GM23338 (cell line): ENCODE results near the gene SIX6. TPM values are rescaled to one million over a fixed set of nuclear protein-coding genes. Genes with fewer than 3 reads are reported as not detected.
A peak's percentile ranks its signal among the peaks of the same experiment; 100 is the strongest.

Experiments used
- ATAC-seq: fragments of 200-7000 bp; cut with Tn5 transposase; 3 replicates; pipeline ENCODE4 v1.9.1; 2020
- DNase-seq: peaks from one replicate; pipeline ENCODE4 v3.0.0-alpha.2; 2015; ENCODE audit warnings: low spot score
- H2AFZ ChIP-seq: fragments of 200-600 bp; sonication (generic); 2 replicates; pipeline ENCODE4 v1.8.0; 2016; ENCODE audit warnings: antibody characterized with exemption, mild to moderate bottlenecking, moderate library complexity
- H3F3A ChIP-seq: fragments of 200-600 bp; sonication (generic); replicated peaks from 2 replicates; pipeline ENCODE4 v1.8.0; 2017; ENCODE audit warnings: antibody characterized with exemption, mixed run types, low read depth
- H3K27ac ChIP-seq: fragments of 200-600 bp; sonication (generic); 2 replicates; pipeline ENCODE4 v1.6.1; 2016; ENCODE audit warnings: low read depth
- H3K27me3 ChIP-seq: fragments of 200-600 bp; sonication (generic); 2 replicates; pipeline ENCODE4 v1.8.0; 2016; ENCODE audit warnings: mild to moderate bottlenecking, mixed run types, moderate library complexity; ENCODE audit not compliant: insufficient read depth
- H3K36me3 ChIP-seq: fragments of 200-600 bp; sonication (generic); 2 replicates; pipeline ENCODE4 v1.8.0; 2016; ENCODE audit warnings: mild to moderate bottlenecking; ENCODE audit not compliant: insufficient read depth
- H3K4me1 ChIP-seq: fragments of 200-600 bp; sonication (generic); 2 replicates; pipeline ENCODE4 v1.8.0; 2016; ENCODE audit warnings: mild to moderate bottlenecking, moderate library complexity; ENCODE audit not compliant: insufficient read depth
- H3K4me2 ChIP-seq: fragments of 200-600 bp; sonication (generic); 2 replicates; pipeline ENCODE4 v1.7.1; 2017; ENCODE audit warnings: mixed run types
- H3K4me3 ChIP-seq: fragments of 200-600 bp; sonication (generic); 2 replicates; pipeline ENCODE4 v1.6.1; 2016; ENCODE audit warnings: mixed run types
- H3K79me2 ChIP-seq: fragments of 200-600 bp; sonication (generic); replicated peaks from 2 replicates; pipeline ENCODE4 v1.8.0; 2017; ENCODE audit warnings: mild to moderate bottlenecking; ENCODE audit not compliant: insufficient read depth
- H3K9me2 ChIP-seq: fragments of 200-600 bp; sonication (generic); 2 replicates; pipeline ENCODE4 v1.8.0; 2017; ENCODE audit not compliant: insufficient read depth
- H4K20me1 ChIP-seq: fragments of 200-600 bp; sonication (generic); replicated peaks from 2 replicates; pipeline ENCODE4 v1.8.0; 2017; ENCODE audit warnings: mild to moderate bottlenecking; ENCODE audit not compliant: insufficient read depth
- H3K27ac Mint-ChIP-seq: 2 replicates; pipeline ENCODE4 v1.8.0; 2020; ENCODE audit warnings: inconsistent platforms, mild to moderate bottlenecking, moderate library complexity, mixed read lengths
- H3K27me3 Mint-ChIP-seq: 3 replicates; pipeline ENCODE4 v1.8.0; 2022; ENCODE audit warnings: low read depth, mild to moderate bottlenecking, moderate library complexity, mixed read lengths, inconsistent platforms; ENCODE audit not compliant: insufficient read depth, poor library complexity
- H3K36me3 Mint-ChIP-seq: 3 replicates; pipeline ENCODE4 v1.8.0; 2021; ENCODE audit warnings: low read depth, mild to moderate bottlenecking, inconsistent platforms, moderate library complexity, mixed read lengths
- H3K4me1 Mint-ChIP-seq: 3 replicates; pipeline ENCODE4 v1.8.0; 2020; ENCODE audit warnings: mild to moderate bottlenecking, inconsistent platforms, mixed read lengths
- H3K4me3 Mint-ChIP-seq: 3 replicates; pipeline ENCODE4 v1.8.0; 2021; ENCODE audit warnings: moderate library complexity, mild to moderate bottlenecking, inconsistent platforms, mixed read lengths
- H3K9me3 Mint-ChIP-seq: 3 replicates; pipeline ENCODE4 v1.8.0; 2020; ENCODE audit warnings: moderate library complexity, mild to moderate bottlenecking, inconsistent platforms, mixed read lengths
- CREB1 ChIP-seq: fragments of 250-450 bp; sonication (Bioruptor Pico); IDR thresholded peaks from 2 replicates; pipeline ENCODE4 v1.5.0; 2020; ENCODE audit warnings: low read depth, mild to moderate bottlenecking, moderate library complexity
- EZH2 ChIP-seq: fragments of 200-600 bp; sonication (generic); IDR thresholded peaks from one replicate; pipeline ENCODE4 v1.8.0; 2017; ENCODE audit warnings: antibody characterized with exemption, mild to moderate bottlenecking, low read depth; ENCODE audit not compliant: unreplicated experiment
- EZH2phosphoT487 ChIP-seq: fragments of 200-600 bp; sonication (generic); IDR thresholded peaks from one replicate; pipeline ENCODE4 v1.8.1; 2018; ENCODE audit warnings: antibody characterized with exemption; ENCODE audit not compliant: unreplicated experiment
- JUNB ChIP-seq: IDR thresholded peaks from one replicate; pipeline ENCODE4 v1.6.1; 2016; ENCODE audit warnings: antibody characterized with exemption; ENCODE audit not compliant: unreplicated experiment
- NANOG ChIP-seq: IDR thresholded peaks from 2 replicates; pipeline ENCODE4 v1.6.1; 2016; ENCODE audit warnings: antibody characterized with exemption, borderline replicate concordance
- POLR2AphosphoS5 ChIP-seq: IDR thresholded peaks from 2 replicates; pipeline ENCODE4 v1.6.1; 2016; ENCODE audit warnings: antibody characterized with exemption, low read depth
- STAT1 ChIP-seq: IDR thresholded peaks from one replicate; pipeline ENCODE4 v1.6.1; 2016; ENCODE audit warnings: antibody characterized with exemption; ENCODE audit not compliant: unreplicated experiment
- ZNF114 ChIP-seq: fragments of 250-450 bp; sonication (Bioruptor Pico); IDR thresholded peaks from 2 replicates; pipeline ENCODE4 v1.5.0; 2020; ENCODE audit warnings: mild to moderate bottlenecking, moderate library complexity
- ZNF331 ChIP-seq: fragments of 250-450 bp; sonication (Bioruptor Pico); IDR thresholded peaks from 2 replicates; pipeline ENCODE4 v1.5.0; 2020; ENCODE audit warnings: low read depth, mild to moderate bottlenecking, moderate library complexity
- polyA plus RNA-seq: library from polyadenylated mRNA; unstranded; fragments of >200 nt; fragmentation: Nextera tagmentation; extraction: Ambion mirVana; gene quantifications from 2 replicates; pipeline ENCODE4 v1.2.1, GENCODE V29; 2016
- total RNA-seq: library from RNA; depleted of rRNA; stranded (reverse); fragments of >200 nt; shearing (Covaris generic); gene quantifications from 2 replicates; pipeline ENCODE4 v1.2.3, GENCODE V29; 2014
- TF ChIP-seq, protein P1 (sequence below): fragments of 250-450 bp; sonication (Bioruptor Pico); IDR thresholded peaks from 2 replicates; pipeline ENCODE4 v1.5.0; 2020; ENCODE audit warnings: mild to moderate bottlenecking, moderate library complexity
- TF ChIP-seq, protein P2 (sequence below), 2 experiments: fragments of 200-600 bp in 1 of 2; sonication (generic) in 1 of 2; conservative IDR thresholded peaks; 2 replicates each; pipeline versions ENCODE4 v1.5.1 to v1.6.1; 2016 to 2017; ENCODE audit warnings: antibody characterized with exemption in 2 of 2, low read depth in 2 of 2, mild to moderate bottlenecking in 2 of 2, moderate library complexity in 1 of 2
- TF ChIP-seq, protein P3 (sequence below): IDR thresholded peaks from one replicate; pipeline ENCODE4 v1.6.1; 2018; ENCODE audit warnings: antibody characterized with exemption; ENCODE audit not compliant: unreplicated experiment
- TF ChIP-seq, protein P4 (sequence below): IDR thresholded peaks from 2 replicates; pipeline ENCODE4 v1.6.1; 2016; ENCODE audit warnings: antibody characterized with exemption

SIX6 gene
- total and polyA plus RNA-seq, 2 experiments from 2014 or later: 0.11 TPM; not detected in 1

DNA sequence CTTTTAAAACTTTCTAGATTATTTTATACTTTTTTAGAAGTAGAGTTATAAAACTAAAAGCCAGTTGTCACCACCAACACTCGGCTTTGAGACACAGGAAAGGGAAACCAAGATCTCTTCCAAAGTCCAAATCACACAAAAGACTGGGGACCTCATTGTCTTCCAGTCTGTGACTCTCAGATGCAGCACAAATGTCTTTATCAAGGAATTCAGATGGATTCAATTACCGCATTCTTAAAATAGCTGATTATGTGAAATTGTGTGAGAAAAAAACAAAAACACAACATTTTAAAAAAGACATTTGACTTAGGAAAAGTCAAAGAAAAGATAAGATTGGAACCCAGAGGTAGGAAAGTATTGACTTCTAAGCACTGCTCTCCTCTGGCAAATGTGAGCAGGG lies 3.5 kb upstream of the SIX6 start:
- H3K4me3 Mint-ChIP-seq: peak overlapping the region; percentile 76
- peak; percentile 48 for DNase-seq
- Histone ChIP-seq H2AFZ (no peak overlapping the region), H3K79me2 (no peaks in the 10 kb centered on the region), H3K36me3 (no peaks in the 10 kb centered on the region), H4K20me1 (0 out of 2 replicates have a peak, but pooled peaks cover 7% of the 10 kb centered on the region), H3K4me3 (no peak overlapping the region), H3K4me1 (peaks cover 45% of the 10 kb centered on the region), H3K27ac (no peak overlapping the region), H3K9me2 (no peaks in the 10 kb centered on the region), H3F3A (peaks cover 21% of the 10 kb centered on the region), H3K27me3 (peaks cover 95% of the 10 kb centered on the region), H3K4me2 (peak overlapping the region; percentile 91; the same call in 1 of the 2 replicates)
- H3K27me3 Mint-ChIP-seq: peaks cover 70% of the 10 kb centered on the region
- H3K36me3 Mint-ChIP-seq: no peaks in the 10 kb centered on the region
- ATAC-seq: no peak
- H3K27ac Mint-ChIP-seq: no peak overlapping the region
- H3K4me1 Mint-ChIP-seq: peaks cover 38% of the 10 kb centered on the region
- H3K9me3 Mint-ChIP-seq: no peaks in the 10 kb centered on the region; the same call in 2 of the 3 replicates
- TF ChIP-seq NANOG (no peak), CREB1 (CRISPR knock-in tag) (no peak), EZH2 (no peak), ZNF114 (CRISPR knock-in tag) (no peak), ZNF331 (CRISPR knock-in tag) (no peak), EZH2phosphoT487 (no peak), STAT1 (no peak), JUNB (no peak), POLR2AphosphoS5 (no peak)
- TF ChIP-seq, protein P1, sequence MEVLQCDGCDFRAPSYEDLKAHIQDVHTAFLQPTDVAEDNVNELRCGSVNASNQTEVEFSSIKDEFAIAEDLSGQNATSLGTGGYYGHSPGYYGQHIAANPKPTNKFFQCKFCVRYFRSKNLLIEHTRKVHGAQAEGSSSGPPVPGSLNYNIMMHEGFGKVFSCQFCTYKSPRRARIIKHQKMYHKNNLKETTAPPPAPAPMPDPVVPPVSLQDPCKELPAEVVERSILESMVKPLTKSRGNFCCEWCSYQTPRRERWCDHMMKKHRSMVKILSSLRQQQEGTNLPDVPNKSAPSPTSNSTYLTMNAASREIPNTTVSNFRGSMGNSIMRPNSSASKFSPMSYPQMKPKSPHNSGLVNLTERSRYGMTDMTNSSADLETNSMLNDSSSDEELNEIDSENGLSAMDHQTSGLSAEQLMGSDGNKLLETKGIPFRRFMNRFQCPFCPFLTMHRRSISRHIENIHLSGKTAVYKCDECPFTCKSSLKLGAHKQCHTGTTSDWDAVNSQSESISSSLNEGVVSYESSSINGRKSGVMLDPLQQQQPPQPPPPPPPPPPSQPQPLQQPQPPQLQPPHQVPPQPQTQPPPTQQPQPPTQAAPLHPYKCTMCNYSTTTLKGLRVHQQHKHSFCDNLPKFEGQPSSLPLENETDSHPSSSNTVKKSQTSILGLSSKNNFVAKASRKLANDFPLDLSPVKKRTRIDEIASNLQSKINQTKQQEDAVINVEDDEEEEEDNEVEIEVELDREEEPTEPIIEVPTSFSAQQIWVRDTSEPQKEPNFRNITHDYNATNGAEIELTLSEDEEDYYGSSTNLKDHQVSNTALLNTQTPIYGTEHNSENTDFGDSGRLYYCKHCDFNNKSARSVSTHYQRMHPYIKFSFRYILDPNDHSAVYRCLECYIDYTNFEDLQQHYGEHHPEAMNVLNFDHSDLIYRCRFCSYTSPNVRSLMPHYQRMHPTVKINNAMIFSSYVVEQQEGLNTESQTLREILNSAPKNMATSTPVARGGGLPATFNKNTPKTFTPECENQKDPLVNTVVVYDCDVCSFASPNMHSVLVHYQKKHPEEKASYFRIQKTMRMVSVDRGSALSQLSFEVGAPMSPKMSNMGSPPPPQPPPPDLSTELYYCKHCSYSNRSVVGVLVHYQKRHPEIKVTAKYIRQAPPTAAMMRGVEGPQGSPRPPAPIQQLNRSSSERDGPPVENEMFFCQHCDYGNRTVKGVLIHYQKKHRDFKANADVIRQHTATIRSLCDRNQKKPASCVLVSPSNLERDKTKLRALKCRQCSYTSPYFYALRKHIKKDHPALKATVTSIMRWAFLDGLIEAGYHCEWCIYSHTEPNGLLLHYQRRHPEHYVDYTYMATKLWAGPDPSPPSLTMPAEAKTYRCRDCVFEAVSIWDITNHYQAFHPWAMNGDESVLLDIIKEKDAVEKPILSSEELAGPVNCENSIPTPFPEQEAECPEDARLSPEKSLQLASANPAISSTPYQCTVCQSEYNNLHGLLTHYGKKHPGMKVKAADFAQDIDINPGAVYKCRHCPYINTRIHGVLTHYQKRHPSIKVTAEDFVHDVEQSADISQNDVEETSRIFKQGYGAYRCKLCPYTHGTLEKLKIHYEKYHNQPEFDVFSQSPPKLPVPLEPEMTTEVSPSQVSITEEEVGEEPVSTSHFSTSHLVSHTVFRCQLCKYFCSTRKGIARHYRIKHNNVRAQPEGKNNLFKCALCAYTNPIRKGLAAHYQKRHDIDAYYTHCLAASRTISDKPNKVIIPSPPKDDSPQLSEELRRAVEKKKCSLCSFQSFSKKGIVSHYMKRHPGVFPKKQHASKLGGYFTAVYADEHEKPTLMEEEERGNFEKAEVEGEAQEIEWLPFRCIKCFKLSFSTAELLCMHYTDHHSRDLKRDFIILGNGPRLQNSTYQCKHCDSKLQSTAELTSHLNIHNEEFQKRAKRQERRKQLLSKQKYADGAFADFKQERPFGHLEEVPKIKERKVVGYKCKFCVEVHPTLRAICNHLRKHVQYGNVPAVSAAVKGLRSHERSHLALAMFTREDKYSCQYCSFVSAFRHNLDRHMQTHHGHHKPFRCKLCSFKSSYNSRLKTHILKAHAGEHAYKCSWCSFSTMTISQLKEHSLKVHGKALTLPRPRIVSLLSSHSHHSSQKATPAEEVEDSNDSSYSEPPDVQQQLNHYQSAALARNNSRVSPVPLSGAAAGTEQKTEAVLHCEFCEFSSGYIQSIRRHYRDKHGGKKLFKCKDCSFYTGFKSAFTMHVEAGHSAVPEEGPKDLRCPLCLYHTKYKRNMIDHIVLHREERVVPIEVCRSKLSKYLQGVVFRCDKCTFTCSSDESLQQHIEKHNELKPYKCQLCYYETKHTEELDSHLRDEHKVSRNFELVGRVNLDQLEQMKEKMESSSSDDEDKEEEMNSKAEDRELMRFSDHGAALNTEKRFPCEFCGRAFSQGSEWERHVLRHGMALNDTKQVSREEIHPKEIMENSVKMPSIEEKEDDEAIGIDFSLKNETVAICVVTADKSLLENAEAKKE (CRISPR knock-in tag): no peak
- TF ChIP-seq, protein P2, sequence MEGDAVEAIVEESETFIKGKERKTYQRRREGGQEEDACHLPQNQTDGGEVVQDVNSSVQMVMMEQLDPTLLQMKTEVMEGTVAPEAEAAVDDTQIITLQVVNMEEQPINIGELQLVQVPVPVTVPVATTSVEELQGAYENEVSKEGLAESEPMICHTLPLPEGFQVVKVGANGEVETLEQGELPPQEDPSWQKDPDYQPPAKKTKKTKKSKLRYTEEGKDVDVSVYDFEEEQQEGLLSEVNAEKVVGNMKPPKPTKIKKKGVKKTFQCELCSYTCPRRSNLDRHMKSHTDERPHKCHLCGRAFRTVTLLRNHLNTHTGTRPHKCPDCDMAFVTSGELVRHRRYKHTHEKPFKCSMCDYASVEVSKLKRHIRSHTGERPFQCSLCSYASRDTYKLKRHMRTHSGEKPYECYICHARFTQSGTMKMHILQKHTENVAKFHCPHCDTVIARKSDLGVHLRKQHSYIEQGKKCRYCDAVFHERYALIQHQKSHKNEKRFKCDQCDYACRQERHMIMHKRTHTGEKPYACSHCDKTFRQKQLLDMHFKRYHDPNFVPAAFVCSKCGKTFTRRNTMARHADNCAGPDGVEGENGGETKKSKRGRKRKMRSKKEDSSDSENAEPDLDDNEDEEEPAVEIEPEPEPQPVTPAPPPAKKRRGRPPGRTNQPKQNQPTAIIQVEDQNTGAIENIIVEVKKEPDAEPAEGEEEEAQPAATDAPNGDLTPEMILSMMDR (conservative IDR thresholded peaks at IDR 0.05; ENCODE audit: low read depth in 2 of 2): no peak
- TF ChIP-seq, protein P3, sequence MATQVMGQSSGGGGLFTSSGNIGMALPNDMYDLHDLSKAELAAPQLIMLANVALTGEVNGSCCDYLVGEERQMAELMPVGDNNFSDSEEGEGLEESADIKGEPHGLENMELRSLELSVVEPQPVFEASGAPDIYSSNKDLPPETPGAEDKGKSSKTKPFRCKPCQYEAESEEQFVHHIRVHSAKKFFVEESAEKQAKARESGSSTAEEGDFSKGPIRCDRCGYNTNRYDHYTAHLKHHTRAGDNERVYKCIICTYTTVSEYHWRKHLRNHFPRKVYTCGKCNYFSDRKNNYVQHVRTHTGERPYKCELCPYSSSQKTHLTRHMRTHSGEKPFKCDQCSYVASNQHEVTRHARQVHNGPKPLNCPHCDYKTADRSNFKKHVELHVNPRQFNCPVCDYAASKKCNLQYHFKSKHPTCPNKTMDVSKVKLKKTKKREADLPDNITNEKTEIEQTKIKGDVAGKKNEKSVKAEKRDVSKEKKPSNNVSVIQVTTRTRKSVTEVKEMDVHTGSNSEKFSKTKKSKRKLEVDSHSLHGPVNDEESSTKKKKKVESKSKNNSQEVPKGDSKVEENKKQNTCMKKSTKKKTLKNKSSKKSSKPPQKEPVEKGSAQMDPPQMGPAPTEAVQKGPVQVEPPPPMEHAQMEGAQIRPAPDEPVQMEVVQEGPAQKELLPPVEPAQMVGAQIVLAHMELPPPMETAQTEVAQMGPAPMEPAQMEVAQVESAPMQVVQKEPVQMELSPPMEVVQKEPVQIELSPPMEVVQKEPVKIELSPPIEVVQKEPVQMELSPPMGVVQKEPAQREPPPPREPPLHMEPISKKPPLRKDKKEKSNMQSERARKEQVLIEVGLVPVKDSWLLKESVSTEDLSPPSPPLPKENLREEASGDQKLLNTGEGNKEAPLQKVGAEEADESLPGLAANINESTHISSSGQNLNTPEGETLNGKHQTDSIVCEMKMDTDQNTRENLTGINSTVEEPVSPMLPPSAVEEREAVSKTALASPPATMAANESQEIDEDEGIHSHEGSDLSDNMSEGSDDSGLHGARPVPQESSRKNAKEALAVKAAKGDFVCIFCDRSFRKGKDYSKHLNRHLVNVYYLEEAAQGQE: no peak
- TF ChIP-seq, protein P4, sequence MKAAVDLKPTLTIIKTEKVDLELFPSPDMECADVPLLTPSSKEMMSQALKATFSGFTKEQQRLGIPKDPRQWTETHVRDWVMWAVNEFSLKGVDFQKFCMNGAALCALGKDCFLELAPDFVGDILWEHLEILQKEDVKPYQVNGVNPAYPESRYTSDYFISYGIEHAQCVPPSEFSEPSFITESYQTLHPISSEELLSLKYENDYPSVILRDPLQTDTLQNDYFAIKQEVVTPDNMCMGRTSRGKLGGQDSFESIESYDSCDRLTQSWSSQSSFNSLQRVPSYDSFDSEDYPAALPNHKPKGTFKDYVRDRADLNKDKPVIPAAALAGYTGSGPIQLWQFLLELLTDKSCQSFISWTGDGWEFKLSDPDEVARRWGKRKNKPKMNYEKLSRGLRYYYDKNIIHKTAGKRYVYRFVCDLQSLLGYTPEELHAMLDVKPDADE: no peak
